ENCODE data around the gene GABBR1.

The GABBR1 gene

DNA sequence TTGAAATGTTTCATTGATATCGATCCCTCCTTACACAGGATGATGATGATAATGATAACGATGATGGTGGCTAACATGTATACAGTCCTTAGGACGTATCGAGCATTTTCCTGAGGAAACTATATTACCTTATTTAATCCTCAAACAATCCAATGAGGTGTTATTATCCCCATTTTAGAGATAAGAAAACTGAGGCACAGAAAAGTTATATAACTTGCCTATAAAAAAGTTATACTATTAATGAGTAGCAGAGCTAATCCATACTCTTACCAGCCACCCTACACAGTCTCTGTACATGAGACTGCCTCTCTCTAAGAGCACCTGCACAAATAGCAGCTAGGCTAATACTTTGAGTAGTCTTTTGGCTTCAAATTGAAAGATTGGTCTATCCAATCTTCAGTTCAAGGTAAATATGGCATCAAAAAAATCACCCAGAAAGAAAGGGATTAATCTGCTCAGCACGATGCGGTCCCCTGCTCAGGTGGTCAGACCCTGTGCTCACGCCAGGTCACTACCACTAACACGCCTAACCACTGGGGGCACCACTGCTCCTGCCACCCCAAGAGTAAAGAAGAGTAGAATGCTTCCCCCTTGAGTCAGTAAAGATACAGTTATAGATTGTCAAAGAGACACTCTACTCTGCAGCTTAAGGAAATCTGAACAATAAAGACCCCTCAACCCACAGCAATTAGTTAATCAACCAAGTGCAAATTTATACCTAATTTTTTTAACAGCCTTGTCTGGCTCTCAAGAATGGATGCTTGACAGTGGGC is 15.0 kb downstream of the GABBR1 start:
- no peak for DNase-seq

DNA sequence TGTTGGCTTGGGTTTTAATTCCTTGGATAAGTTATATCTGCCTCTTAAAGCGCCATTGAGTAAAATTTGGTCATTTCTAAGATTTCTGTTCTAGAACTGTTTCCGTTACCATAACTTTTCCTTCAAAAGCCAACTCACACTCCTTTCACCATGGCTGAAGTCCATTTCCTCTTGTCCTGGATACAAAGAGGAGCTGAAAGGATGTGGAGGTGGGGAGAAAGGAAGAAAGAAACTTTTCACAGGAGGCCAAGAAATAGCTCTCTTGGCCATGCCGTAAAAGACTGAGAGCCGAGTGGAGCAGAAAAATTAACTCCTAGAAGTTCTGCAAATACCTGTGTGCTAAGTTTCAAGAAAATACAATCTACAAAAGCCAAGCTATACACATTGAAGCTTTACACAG is 21.6 kb downstream of the GABBR1 start:
- DNase-seq, result no peak

DNA sequence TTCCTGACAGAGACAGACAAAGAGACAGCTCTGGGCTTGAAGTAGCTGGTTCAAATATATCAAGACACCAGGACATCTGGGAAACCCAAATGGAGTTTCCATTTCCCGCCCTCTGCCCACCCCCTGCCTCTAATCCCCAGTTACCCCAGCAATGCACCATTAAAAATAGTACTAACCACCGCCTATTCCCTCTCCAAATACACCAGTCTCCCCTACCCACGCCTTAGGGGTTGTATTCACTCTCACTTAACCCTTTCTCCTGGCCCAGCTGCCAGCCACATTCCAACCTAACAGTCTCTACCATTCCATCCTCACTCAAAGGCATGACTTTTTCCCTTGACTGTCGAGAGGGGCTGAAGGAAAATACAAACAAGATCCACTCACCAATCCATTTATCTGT is 22.4 kb downstream of the GABBR1 start:
- DNase-seq, result no peak

DNA sequence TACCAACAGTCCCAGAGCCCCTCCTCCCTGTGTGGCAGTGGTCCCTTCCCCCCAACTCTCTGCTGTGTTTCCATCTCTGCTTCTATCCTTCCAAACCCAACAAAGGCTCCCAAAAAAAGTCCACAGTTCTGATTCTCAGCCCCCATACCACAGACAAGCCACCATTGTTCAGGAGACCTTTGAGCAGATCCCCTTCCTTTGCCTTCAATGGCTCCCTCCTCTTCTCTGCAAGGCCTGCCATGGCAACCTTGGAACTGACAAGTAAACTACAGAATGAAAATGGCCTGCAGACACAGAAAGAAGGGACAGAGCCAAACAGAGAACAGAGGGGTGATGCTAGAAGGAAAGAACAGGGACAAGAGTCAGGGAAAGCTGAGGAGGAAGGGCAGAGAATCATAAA is 24.9 kb downstream of the GABBR1 start:
- no peak for DNase-seq

DNA sequence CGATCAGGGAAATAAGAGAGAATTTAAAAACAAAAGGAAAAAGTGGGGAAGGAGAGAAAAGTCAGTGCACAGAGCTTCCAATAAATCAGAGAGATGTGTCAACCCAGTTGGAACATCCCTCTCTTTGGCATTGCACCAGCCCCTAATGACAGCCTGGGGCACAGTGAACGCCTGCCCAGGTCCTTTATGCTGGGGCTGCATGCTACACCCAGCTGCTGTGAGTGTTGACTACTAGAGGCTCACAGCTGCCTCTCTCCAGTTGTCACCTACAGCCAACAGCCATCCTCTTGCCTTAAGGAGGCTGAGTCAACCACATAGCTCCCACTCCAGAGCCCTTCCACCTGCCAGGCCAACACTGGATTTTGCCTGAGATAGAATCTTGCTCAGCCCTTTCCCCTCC is 29.1 kb downstream of the GABBR1 start:
- DNase-seq, result no peak

DNA sequence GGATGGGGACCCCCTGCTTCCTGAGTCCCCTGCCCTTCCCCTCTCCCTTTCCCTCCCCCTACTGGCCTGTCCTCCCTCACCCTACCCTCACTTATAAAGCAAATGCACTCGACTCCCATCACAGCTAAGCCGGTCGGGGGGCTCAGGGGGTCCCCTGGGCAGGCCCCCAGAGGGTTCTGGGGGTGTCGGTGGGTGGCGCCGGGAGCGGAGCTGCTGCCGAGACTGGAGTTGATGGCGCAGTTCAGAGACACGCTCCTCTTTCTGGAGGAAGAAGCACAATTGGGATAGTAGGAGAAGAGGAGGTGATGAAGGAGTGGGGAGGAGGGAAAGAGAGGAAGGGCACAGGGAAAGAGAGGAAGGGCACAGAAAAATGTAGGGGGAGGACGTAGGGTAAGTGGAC is 29.5 kb downstream of the GABBR1 start:
- DNase-seq, result no peak

DNA sequence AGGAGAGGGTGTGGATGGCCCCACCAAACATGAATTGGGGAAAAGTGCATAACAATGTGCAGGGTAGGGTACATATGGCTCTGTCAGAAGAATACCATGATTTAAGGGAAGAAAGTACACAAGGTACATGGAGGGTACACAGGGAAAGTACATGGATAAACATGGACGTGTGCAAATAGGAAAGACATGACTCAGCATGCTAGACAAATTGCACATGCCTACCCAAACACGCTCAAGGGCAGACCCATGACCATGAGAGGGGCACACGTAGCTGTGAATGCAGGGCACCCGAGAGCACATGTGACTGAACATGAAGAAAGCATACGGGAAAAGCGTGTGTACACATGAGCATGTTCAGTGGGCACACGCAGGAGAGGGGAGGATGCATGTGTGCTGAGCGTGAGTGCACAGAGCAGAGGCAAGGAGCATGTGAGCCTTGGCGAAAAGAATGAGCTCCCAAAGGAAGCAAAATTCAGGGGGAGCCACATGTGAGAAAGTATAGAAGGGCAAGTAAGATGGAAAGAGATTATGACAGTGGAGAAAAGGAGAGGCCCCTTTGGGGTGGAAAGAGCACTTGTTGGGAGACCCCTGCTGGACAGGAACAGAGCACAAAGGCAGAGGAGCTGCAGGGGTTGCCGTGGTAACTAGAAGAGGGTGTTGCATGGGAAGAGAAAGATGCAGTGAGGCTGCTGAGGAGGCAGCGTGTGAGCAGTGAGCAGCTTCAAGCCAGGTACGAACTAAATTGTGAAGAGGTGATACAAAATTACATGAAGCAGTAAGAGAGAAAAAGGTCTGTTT is 30.2 kb downstream of the GABBR1 start:
- DNase-seq, result peak; percentile 1

DNA sequence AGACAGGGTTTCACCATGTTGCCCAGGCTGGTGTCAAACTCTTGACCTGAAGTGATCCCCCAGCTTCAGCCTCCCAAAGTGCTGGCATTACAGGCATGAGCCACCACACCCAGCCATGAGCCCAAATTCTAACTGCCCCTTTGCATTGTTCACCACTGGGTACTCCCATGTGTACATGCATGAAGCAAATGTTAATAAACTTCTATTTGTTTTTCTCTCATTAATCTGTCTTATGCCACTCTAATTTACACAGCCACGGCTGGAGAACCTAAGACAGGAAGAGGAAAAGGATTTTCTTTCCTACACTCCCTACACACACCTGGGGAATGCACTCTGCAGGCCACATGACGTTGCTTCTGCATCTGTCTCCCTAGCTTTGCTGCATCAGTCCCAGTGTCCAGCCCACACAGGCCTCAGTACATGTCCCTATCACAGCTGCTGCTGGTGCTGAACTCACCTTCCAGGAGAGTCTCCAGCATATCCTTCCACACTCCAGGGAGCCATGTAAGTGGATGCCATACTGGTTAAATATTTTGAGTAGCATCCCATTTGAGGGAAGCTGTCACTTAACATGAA is 34.7 kb downstream of the GABBR1 start:
- no peak for DNase-seq

DNA sequence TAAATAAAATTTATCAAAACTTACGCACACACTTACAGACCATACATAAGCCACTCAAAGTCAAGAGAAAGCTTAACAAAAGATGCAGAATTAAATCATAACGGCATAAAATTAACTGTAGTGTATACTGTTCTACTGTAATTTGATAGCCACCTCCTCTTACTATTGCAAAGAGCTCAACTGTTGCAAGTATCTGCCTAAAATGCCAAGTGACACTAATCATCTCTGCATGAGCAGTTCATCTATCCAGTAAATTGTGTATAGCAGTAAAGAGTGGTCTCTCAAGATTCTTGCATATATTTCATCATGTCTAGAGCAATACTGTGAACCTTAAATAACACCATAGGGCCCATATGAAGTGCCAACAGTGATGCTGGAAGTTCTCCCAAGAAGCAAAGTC is 35.8 kb downstream of the GABBR1 start:
- no peak for DNase-seq

DNA sequence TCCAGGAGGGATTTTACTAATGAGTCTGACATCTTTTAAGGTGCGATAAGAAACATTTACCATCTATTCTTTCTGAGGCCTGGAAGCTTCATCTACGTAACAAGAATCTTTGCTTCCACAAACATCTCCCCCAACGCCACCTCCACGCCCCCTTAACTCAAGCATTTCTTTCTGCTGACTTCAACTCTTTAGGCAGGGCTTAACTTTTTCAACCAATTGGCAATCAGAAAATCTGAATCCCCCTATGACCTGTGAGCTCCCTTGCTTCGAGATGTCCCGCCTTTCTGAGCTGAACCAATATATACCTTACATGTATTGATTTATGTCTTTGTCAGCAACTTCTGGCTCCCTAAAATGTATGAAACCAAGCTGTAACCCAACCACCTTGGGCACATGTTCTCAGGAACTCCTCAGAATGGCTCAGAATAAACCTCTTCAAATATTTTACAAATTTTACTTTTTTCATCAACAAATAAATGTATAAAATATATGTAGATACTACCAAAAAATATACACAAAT is 36.5 kb downstream of the GABBR1 start:
- DNase-seq, result no peak

DNA sequence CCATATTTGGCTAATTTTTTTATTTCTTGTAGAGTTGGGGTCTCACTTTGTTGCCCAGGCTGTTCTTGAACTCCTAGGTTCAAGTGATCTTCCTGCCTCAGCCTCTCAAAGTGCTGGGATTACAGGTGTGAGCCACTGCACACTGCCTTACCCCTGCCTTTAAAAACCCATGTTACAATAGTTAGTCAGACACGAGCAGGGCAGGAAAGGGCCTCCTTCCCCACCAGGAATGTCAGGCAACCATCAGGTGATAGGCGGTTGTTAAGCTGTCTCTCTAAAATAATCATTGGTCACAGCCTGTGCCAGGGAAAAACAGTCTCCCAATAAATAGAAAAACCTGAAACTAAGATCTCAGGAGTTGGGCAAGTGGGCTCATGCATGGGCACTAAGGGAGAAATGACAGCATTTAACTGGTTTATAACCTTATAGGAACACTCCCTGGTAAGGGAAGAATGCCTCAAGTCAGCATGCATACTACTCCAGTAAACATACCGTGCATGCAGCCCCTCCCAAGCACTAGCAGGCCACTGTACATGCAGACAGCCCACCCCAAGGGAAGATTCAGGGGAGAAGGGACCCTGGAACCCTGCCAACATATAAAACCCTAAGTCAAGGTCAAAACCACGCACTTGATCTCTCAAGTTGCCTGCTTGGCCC is 39.7 kb downstream of the GABBR1 start:
- DNase-seq, result no peak

DNA sequence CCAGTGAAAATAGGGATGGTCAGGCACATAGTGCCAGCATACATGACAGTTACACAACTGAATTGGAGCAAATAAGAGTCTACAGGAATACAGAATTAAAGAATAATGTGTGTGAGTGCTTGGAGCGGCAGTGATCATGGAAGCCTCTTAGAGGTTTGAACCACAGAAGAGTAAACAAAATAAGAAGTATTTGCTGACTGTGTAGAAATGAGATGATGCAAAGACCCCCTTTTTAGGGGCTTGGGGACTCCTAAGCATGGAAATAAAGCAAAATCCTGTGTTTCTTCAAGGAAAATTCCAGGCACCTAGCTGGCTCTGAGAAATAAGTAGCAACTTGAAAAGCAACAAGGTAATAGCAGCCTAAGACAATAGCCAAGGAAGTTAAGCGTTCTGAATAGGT is 41.3 kb downstream of the GABBR1 start:
- DNase-seq, result no peak

DNA sequence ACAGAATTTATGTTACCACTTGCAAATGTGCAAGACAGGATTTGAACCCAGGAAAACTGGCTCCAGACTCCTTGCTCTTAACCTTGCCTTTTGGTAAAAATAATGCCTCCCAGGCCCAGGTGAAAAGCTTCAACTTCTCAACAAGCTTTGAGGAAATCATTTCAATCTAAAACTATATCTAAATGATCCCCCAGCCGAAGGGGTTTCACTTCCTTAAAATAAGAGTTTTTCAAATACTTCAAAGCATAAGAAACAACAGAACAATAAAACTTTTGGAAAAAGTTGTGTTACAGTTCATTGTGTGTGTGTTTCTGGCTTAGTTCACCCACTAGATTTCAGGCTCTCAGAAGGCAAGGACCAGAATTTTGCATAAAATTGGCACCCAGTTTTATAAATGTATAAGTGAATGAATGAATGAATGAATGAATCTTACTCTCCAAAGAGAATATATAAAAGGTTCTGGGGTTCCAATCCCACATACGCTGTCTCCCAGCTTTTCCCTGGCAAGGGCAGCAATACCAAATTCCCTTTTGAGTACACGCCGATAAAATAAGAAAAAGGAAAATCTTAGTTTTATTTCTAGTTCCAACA is 42.7 kb downstream of the GABBR1 start:
- no peak for DNase-seq

DNA sequence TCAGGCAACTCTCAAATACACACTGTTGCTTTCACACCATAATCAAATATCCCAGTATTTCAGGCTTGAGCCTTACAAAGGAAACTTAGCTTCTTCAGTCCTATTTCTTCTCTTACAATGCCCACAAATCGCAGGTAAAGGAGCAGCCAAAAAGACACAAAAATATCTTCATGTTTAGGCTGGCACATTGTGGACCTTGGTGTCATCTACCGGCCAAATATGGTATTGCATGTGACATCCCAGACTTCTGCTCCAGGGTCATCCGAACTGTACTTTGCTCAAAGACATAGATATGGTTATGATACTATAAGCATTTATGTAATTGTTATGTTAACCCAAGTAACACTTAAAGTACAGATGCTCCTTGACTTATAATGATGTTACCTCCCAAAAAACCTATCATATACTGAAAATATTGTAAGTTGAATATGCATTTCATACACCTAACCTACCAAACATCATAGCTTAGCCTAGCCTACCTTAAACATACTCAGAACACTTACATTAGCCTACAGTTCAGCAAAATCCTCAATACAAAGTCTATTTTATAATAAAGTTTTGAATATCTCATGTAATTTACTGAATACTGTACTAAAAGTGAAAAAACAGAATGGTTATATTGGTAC is 43.4 kb downstream of the GABBR1 start:
- DNase-seq, result peak; percentile 12

DNA sequence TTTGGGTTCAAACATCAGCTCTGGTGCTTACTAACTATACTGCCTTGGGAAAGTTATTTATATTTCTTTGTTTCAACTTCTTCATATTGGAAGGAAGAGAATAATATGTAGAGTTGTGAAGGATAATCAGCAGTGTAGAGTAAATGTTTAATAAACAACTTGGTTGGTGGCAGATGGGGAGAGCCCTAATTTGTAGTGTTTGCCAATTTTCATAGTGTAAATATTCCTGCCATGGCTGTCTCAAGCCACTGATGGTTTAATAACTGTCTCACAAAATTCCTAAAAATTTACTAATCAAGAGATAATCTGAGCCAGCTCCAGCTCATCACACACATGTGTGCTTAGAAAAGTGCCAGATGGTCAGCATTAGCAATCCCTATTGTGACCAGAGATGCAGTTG is 48.2 kb downstream of the GABBR1 start, which contains the start of gene OR2H2:
Gene OR2H2 (plus strand): TSS at position 301 of the 400 bp plus-strand sequence. CDS start 2,824 bp downstream, outside the sequence.
- no peak for DNase-seq

DNA sequence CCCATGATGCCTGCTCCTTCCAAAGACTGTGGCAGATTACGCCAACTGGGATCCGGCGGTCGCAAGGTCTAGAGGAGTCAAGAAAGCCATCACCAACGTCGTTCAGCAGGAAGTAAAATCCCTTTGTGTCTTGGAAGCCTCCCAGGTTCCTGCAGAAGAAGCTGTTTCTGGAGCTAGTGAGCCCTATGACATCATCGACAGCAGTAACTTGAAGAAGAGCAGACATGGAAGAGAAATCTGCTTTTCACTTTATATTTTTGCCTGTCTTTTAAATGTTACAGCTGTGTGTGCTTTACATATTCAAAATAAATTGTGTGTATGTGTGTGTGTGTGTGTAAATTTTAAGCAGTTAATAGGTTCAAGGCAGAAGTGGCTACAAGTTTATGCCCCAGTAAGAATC is 55.4 kb downstream of the GABBR1 start:
- DNase-seq, result no peak

DNA sequence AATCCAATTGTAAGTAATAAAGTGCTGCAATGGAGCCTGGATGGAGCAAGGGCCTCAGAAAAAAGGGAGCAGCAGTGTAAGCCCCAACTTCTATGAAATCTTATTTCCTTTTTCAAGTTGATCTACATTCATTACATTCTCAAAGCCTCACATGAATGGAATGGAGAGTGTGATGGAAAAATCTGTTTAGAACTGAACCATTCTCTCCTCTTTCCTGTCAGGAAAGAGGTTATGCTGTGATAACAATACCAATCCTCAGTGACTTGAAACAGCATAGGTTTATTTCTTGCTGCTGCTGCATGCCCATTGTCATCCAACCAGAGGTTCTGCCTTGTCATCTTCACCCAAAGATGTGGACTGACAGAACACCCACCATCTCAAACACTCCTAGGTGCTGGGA is 56.9 kb downstream of the GABBR1 start:
- no peak for DNase-seq

DNA sequence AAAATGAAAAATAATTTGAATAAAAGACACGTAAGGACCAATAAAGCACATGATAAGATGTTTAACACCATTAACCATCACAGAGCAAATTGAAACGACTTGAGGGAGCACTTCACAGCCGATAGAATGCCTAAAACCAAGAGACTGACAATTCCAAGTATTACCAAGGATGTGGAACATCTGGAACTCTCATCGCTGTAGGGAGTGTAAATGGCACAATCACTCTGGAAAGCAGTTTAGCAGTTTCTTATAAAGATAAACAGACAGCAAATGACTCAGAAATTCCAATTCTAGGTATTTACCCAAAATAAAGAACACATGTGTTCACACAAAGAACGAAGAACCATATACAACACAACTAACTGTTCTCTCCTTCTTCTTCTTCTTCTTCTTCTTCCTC is 65.0 kb downstream of the GABBR1 start:
- DNase-seq, result no peak

DNA sequence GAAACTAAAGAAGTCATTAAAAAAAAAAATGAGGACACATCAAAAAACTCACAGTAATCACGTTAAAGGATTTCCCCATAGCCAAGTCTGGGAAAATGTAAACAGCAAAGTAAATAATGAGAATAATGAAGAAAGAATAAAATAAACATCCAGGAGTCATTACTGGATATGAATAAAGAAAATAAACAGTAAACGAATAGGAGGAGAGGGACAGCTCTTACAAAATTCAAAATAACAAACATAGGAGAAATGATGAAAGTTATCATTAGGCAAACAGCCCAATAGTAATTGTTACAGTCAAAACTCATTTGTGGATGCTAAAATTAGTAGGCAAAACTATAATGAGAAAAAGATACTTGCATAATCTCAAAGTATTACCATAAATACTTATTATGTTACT is 65.4 kb downstream of the GABBR1 start:
- DNase-seq, result no peak

DNA sequence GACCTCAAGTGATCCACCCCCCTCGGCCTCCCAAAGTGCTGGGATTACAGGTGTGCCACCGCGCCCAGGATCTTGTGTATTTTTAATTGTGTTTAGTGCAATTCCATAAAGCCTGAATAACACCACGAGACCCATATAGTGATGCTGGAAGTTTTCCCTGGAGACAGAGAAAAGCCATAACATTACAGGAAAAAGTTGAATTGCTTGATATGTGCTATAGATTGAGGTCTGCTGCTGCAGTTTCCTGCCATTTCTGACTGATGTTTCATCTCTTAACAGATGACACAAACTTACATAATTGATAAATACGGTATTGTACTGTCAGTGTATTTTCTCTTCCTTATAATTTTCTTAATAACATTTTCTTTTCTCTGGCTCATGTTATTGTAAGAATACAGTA is 66.1 kb downstream of the GABBR1 start:
- DNase-seq, result no peak

DNA sequence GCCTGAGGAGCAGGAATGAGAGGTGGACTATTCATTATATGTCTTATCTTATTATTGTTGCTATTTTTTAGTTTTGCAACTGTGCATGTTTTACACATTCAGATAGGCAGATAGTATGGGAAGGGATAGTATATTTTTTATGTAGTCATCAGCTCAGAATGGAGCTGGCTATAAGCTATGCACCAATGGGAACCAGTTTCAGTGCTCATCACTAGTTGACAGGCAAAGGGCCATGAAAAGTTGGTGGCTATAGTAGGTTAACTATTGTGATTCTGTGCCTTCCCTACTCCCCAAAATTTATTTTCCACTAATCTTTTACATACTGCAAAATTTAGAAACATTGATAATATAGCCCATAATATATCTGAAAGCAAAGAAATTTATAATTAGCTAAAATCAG is 68.1 kb downstream of the GABBR1 start:
- no peak for DNase-seq

DNA sequence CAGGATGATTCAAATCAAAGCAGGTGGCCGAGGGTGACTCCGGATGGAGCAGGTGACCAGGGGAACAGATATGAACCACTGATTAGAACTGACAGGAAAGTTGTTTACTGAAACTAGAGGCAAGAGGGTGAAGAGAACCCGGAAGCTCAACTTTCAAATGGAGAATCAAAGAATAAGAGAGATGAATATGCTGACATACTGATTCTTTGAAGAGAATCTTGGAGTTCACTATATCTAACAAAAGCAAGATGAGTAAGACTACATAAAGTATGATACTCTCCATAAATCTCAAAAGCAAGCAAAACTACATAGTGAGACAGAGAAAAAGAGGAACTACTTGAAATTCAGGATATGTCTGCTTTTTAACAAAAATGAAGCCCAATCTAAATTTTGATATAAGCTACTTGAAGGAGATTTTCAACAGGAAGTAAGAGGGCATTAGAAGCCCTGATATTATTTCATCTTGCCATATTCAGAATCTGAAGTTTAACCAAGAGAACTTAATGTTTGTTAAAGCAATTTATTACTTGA is 69.5 kb downstream of the GABBR1 start:
- DNase-seq, result no peak

Measured in NCI-H526 treated with DMSO at 0.1 percent for 48 hours (cell line).